RPMI7951 (cell line): ENCODE data around the gene CELF4. TPM values are rescaled to one million over a fixed set of nuclear protein-coding genes. Genes with fewer than 3 reads are reported as not detected.

Source experiments
- DNase-seq: peaks from one replicate; pipeline ENCODE4 v3.0.0-alpha.2; 2012; ENCODE audit warnings: low read depth
- total RNA-seq: library from RNA; depleted of rRNA; stranded (reverse); fragments of >200 nt; shearing (Covaris generic); gene quantifications from 2 replicates; pipeline ENCODE4 v1.2.3, GENCODE V29; 2014

CELF4 gene
- total RNA-seq, 1 experiment from 2014 or later: not detected

GRCh38 chr18:37318360-37319355, 246.9 kb downstream of the CELF4 start:
- no peak for DNase-seq

GRCh38 chr18:37317486-37317885, 248.1 kb downstream of the CELF4 start:
- no peak for DNase-seq

GRCh38 chr18:37316468-37316867, 249.1 kb downstream of the CELF4 start:
- DNase-seq: no peak

- DNase-seq: no peak
Observed at GRCh38 chr18:37315935-37316334, 249.7 kb downstream of the CELF4 start.

- no peak for DNase-seq
Observed at GRCh38 chr18:37314534-37314933, 251.1 kb downstream of the CELF4 start.

- DNase-seq: no peak
Observed at GRCh38 chr18:37313624-37314023, 252.0 kb downstream of the CELF4 start.

GRCh38 chr18:37309861-37310260, 255.7 kb downstream of the CELF4 start:
- DNase-seq: no peak

GRCh38 chr18:37309059-37309458, 256.5 kb downstream of the CELF4 start:
- peak; percentile 9 for DNase-seq

GRCh38 chr18:37307181-37307580, 258.4 kb downstream of the CELF4 start:
- DNase-seq: no peak

- DNase-seq: no peak
Observed at GRCh38 chr18:37306432-37306831, 259.2 kb downstream of the CELF4 start.

- no peak for DNase-seq
Observed at GRCh38 chr18:37305066-37305465, 260.5 kb downstream of the CELF4 start.

GRCh38 chr18:37304012-37304680, 261.5 kb downstream of the CELF4 start:
- no peak for DNase-seq

GRCh38 chr18:37303009-37303408, 262.6 kb downstream of the CELF4 start:
- DNase-seq: no peak

GRCh38 chr18:37302519-37302918, 263.1 kb downstream of the CELF4 start:
- DNase-seq: no peak

GRCh38 chr18:37299471-37300304, 265.9 kb downstream of the CELF4 start:
- peak; percentile 94 for DNase-seq

- no peak for DNase-seq
Observed at GRCh38 chr18:37298816-37299215, 266.8 kb downstream of the CELF4 start.

- DNase-seq: no peak
Observed at GRCh38 chr18:37297106-37297505, 268.5 kb downstream of the CELF4 start.

GRCh38 chr18:37294951-37295350, 270.6 kb downstream of the CELF4 start:
- DNase-seq: no peak

- no peak for DNase-seq
Observed at GRCh38 chr18:37293359-37293758, 272.2 kb downstream of the CELF4 start.

- DNase-seq: no peak
Observed at GRCh38 chr18:37289423-37289822, 276.2 kb downstream of the CELF4 start.

GRCh38 chr18:37287601-37288000, 278.0 kb downstream of the CELF4 start:
- DNase-seq: no peak

- no peak for DNase-seq
Observed at GRCh38 chr18:37286801-37287200, 278.8 kb downstream of the CELF4 start.
